A673 (cell line): Measurements from ENCODE around the gene CREB3L4. TPM values are rescaled to one million over a fixed set of nuclear protein-coding genes. Genes with fewer than 3 reads are reported as not detected.

ENCODE experiments used
- BruUV-seq: library from RNA; stranded (reverse); fragments of 400-500 nt; replicated peaks from 2 replicates; lab custom pipeline; 2021; lab: Mats Ljungman, UMichigan
- CTCF ChIA-PET: fragments of 300-600 bp; sonication (Branson Sonifier 250); formaldehyde crosslinking; loops from one replicate; lab custom pipeline; 2022; ENCODE audit warnings: antibody characterized with exemption; lab: Charles Lee
- POLR2A ChIA-PET: fragments of 300-600 bp; sonication (Branson Sonifier 250); formaldehyde crosslinking; loops from one replicate; lab custom pipeline; 2022; ENCODE audit warnings: antibody characterized with exemption; ENCODE audit not compliant: low non-redundant PET; lab: Charles Lee
- DNase-seq: peaks from one replicate; pipeline ENCODE4 v3.0.0-alpha.2; 2015; ENCODE audit warnings: low spot score
- H3K27ac ChIP-seq: fragments of 200-600 bp; sonication (generic); 2 replicates; pipeline ENCODE4 v1.5.1; 2016; ENCODE audit warnings: mixed run types, low read depth, mild to moderate bottlenecking, mixed read lengths, antibody characterized with exemption, low read length; ENCODE audit not compliant: poor library complexity, severe bottlenecking
- H3K27me3 ChIP-seq: fragments of 200-600 bp; sonication (generic); replicated peaks from 2 replicates; pipeline ENCODE4 v1.6.1; 2017; ENCODE audit warnings: mixed run types, low read depth, mild to moderate bottlenecking, mixed read lengths, antibody characterized with exemption, low read length; ENCODE audit not compliant: insufficient read depth, poor library complexity
- H3K36me3 ChIP-seq: fragments of 200-600 bp; sonication (generic); 2 replicates; pipeline ENCODE4 v1.6.1; 2016; ENCODE audit warnings: mixed run types, mild to moderate bottlenecking, mixed read lengths, antibody characterized with exemption, low read length; ENCODE audit not compliant: insufficient read depth, poor library complexity, severe bottlenecking
- H3K4me1 ChIP-seq: fragments of 200-600 bp; sonication (generic); 2 replicates; pipeline ENCODE4 v1.6.1; 2017; ENCODE audit warnings: mixed run types, mild to moderate bottlenecking, mixed read lengths, antibody characterized with exemption, low read length; ENCODE audit not compliant: insufficient read depth, poor library complexity, severe bottlenecking
- H3K4me3 ChIP-seq: fragments of 200-600 bp; sonication (generic); 2 replicates; pipeline ENCODE4 v1.5.1; 2016; ENCODE audit warnings: low read depth, mixed run types, mild to moderate bottlenecking, mixed read lengths, low read length; ENCODE audit not compliant: poor library complexity, severe bottlenecking
- H3K9me3 ChIP-seq: fragments of 200-600 bp; sonication (generic); 2 replicates; pipeline ENCODE4 v1.6.1; 2016; ENCODE audit warnings: mixed run types, low read depth, mild to moderate bottlenecking, mixed read lengths, antibody characterized with exemption, low read length; ENCODE audit not compliant: poor library complexity, severe bottlenecking
- EZH2 ChIP-seq: fragments of 200-600 bp; sonication (generic); IDR thresholded peaks from 2 replicates; pipeline ENCODE4 v1.6.1; 2017; ENCODE audit warnings: borderline replicate concordance, low read depth, mild to moderate bottlenecking, mixed read lengths, antibody characterized with exemption, low read length; ENCODE audit not compliant: poor library complexity, severe bottlenecking
- intact Hi-C: fragments of 100-400 bp; cut with micrococcal nuclease; formaldehyde crosslinking; loops from one replicate; pipeline ENCODE4 v1.10.0; 2022; ENCODE audit not compliant: unreplicated experiment
- total RNA-seq: library from RNA; stranded (reverse); gene quantifications from 2 replicates; pipeline ENCODE4 v1.2.3, GENCODE V29; 2021
- TF ChIP-seq, protein P1 (sequence below): fragments of 300-800, 200-600 bp; sonication (generic); conservative IDR thresholded peaks from 2 replicates; pipeline ENCODE4 v1.5.1; 2017; ENCODE audit warnings: low read depth, mild to moderate bottlenecking, antibody characterized with exemption, low read length, moderate library complexity, mixed read lengths

Gene CREB3L4
- total RNA-seq, 1 experiment from 2014 or later: 8.7 TPM

DNA sequence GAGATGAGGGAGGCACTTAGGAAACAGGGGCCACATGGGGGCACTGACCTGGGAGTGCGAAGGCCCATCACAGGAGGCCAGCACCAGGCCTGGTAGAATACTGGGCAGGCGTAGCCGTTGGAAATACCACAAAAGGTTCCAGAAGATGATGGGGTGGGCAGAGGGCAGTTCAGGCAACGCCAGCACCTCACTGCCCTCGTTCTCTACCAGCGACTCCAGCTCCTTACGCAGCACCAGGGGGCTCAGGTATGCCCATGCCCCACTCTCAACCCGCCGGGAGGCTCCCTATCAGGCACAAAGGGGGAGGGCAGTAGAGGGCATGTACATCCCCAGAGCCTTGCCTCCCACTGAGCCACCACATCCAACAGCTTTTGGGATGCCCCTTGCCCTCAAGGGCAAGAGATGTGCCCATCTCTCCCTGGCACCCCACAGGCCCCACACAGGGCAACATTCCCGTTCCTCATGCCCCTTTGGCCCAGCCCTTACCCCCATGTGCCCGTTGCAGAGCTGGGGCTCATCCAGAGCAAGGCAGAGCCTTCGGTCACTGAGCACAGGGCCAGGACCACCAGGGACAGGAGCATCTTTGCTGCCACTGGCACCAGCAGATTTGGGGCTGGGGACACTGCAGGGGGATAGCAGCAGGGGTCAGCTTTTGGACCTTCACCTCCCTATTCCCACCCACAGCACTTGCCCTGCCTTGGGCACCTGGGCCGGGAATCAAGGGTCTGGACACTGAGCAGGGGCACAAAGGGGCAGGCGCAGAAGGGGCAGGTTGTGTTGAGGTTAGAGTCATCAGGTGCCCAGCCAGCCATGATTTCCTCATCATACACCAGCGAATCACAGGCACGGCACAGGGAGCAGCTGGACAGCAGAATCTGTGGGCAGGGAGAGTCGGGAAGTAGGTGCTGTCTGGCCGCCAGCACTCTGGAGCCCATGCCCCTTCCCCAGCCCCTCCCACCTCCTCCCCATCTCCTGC is 35.3 kb upstream of the CREB3L4 start:
- DNase-seq: no peak
- Histone ChIP-seq H3K27ac (no peak overlapping the region), H3K36me3 (peaks cover 16% of the 10 kb centered on the region), H3K4me1 (peaks cover 15% of the 10 kb centered on the region), H3K4me3 (no peak overlapping the region), H3K27me3 (no peaks in the 10 kb centered on the region), H3K9me3 (no peaks in the 10 kb centered on the region)
- ChIA-PET POLR2A (no interaction called here), CTCF (no interaction called here)
- intact Hi-C loops: no loop called here
- TF ChIP-seq, protein P1, sequence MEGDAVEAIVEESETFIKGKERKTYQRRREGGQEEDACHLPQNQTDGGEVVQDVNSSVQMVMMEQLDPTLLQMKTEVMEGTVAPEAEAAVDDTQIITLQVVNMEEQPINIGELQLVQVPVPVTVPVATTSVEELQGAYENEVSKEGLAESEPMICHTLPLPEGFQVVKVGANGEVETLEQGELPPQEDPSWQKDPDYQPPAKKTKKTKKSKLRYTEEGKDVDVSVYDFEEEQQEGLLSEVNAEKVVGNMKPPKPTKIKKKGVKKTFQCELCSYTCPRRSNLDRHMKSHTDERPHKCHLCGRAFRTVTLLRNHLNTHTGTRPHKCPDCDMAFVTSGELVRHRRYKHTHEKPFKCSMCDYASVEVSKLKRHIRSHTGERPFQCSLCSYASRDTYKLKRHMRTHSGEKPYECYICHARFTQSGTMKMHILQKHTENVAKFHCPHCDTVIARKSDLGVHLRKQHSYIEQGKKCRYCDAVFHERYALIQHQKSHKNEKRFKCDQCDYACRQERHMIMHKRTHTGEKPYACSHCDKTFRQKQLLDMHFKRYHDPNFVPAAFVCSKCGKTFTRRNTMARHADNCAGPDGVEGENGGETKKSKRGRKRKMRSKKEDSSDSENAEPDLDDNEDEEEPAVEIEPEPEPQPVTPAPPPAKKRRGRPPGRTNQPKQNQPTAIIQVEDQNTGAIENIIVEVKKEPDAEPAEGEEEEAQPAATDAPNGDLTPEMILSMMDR: no peak
- no peak for TF ChIP-seq EZH2
- BruUV-seq: no TSS peak

DNA sequence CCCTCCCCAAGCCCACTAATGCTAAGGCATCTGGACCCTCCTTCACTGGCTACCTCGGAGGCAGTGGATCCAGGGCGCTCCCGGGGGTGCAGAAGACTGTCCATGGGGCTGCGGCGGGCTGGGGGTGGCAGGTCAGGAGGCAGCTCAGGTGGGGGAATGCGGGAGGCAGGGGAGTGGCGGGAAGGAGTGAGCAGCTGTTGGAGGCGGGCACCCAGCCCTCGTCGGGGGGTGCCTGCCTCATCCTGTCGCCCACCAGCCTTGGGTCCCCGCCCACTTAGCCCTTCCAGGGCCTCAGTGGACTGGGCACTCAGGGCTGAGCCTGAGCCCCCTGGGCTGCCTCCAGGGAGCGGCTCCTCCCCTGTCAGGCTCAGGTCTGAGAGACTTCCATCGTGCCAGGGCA is 34.3 kb upstream of the CREB3L4 start:
- H3K4me3 ChIP-seq: no peak overlapping the region
- intact Hi-C loops: no loop called here
- peaks cover 19% of the 10 kb centered on the region for H3K36me3 ChIP-seq
- TF ChIP-seq, protein P1: no peak
- no peak for TF ChIP-seq EZH2
- BruUV-seq: no TSS peak
- ChIA-PET CTCF (no interaction called here), POLR2A (no interaction called here)
- no peak for DNase-seq
- H3K9me3 ChIP-seq: no peaks in the 10 kb centered on the region
- no peaks in the 10 kb centered on the region for H3K27me3 ChIP-seq
- H3K27ac ChIP-seq: no peak overlapping the region
- peaks cover 10% of the 10 kb centered on the region for H3K4me1 ChIP-seq

DNA sequence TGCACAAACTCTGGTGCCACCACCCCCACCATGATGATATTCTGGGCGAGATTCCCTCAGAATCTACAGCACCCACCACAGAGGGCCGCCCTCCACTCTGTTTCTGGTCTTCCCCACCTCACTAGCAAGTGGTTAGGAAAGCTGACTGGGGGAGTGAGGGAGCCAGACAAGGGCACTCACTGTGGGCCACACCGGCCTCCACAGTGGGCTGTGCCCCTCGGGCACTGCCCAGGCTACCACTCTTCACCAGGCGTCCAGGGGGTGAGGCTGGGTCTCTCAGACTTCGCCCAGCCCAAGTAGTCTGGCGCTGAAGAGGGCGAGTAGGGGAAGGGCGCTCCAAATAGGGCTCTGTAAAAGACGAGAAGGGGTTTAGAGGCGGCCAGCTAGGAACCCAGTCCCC is 33.7 kb upstream of the CREB3L4 start:
- no TSS peak for BruUV-seq
- POLR2A ChIA-PET: no interaction called here
- Histone ChIP-seq H3K4me3 (no peak overlapping the region), H3K27ac (no peak overlapping the region), H3K36me3 (peaks cover 19% of the 10 kb centered on the region), H3K4me1 (peaks cover 4% of the 10 kb centered on the region), H3K27me3 (no peaks in the 10 kb centered on the region), H3K9me3 (no peaks in the 10 kb centered on the region)
- intact Hi-C loops: no loop called here
- TF ChIP-seq, protein P1: no peak
- TF ChIP-seq EZH2: no peak
- no peak for DNase-seq
- CTCF ChIA-PET: no interaction called here
